GM19395 (cell line): ENCODE results near the gene RILPL2.
"Not testable (repeated sequence)": the region's sequence is repeated elsewhere in the genome, so short reads cannot be mapped to it uniquely, and the experiment has no call there.

Experiments used
- ATAC-seq: cut with Tn5 transposase; IDR thresholded peaks from one replicate; pipeline ENCODE4 v1.9.1; 2021; ENCODE audit warnings: mild to moderate bottlenecking, moderate library complexity; ENCODE audit not compliant: unreplicated experiment

RILPL2 gene

GRCh38 chr12:123450636-123451035 is 14.2 kb upstream of the RILPL2 start:
- ATAC-seq = no peak

GRCh38 chr12:123449856-123450255 is 13.4 kb upstream of the RILPL2 start:
- no peak for ATAC-seq

GRCh38 chr12:123449249-123449733 is 12.8 kb upstream of the RILPL2 start:
- no peak for ATAC-seq

- ATAC-seq = no peak
Observed at GRCh38 chr12:123446333-123446713, 9.8 kb upstream of the RILPL2 start.

- peak; percentile 32 for ATAC-seq
Observed at GRCh38 chr12:123445388-123446332, 9.2 kb upstream of the RILPL2 start.

GRCh38 chr12:123444092-123445026 is 7.9 kb upstream of the RILPL2 start:
- ATAC-seq = no peak

GRCh38 chr12:123442774-123443173 is 6.3 kb upstream of the RILPL2 start:
- ATAC-seq = no peak

GRCh38 chr12:123441523-123442164 is 5.2 kb upstream of the RILPL2 start:
- ATAC-seq = peak; percentile 65

GRCh38 chr12:123435636-123436016 is 858 bp downstream of the RILPL2 start:
- ATAC-seq = no peak

GRCh38 chr12:123433615-123434014 is 2.9 kb downstream of the RILPL2 start:
- no peak for ATAC-seq

GRCh38 chr12:123431951-123432817 is 4.3 kb downstream of the RILPL2 start:
- not testable (repeated sequence) for ATAC-seq

GRCh38 chr12:123429101-123429500 is 7.4 kb downstream of the RILPL2 start:
- not testable (repeated sequence) for ATAC-seq

- no peak for ATAC-seq
Observed at GRCh38 chr12:123428591-123428990, 7.9 kb downstream of the RILPL2 start.

GRCh38 chr12:123427036-123427769 is 9.3 kb downstream of the RILPL2 start:
- peak; percentile 86 for ATAC-seq

- ATAC-seq = no peak
Observed at GRCh38 chr12:123421314-123421713, 15.2 kb downstream of the RILPL2 start.

GRCh38 chr12:123410041-123410412 is 26.5 kb downstream of the RILPL2 start:
- no peak for ATAC-seq

GRCh38 chr12:123409284-123410040 is 27.0 kb downstream of the RILPL2 start:
- ATAC-seq = not testable (repeated sequence)

GRCh38 chr12:123408619-123409018 is 27.9 kb downstream of the RILPL2 start:
- ATAC-seq = not testable (repeated sequence)
